ENCODE results near the gene CCL14. TPM values are rescaled to one million over a fixed set of nuclear protein-coding genes. Genes with fewer than 3 reads are reported as not detected.

CCL14 gene
- total and polyA plus RNA-seq, 2 of the 13 experiments (the other 11 are each of a cell fraction or from before 2014, with no cell fraction given) = 1.1 to 1.7 TPM

DNA sequence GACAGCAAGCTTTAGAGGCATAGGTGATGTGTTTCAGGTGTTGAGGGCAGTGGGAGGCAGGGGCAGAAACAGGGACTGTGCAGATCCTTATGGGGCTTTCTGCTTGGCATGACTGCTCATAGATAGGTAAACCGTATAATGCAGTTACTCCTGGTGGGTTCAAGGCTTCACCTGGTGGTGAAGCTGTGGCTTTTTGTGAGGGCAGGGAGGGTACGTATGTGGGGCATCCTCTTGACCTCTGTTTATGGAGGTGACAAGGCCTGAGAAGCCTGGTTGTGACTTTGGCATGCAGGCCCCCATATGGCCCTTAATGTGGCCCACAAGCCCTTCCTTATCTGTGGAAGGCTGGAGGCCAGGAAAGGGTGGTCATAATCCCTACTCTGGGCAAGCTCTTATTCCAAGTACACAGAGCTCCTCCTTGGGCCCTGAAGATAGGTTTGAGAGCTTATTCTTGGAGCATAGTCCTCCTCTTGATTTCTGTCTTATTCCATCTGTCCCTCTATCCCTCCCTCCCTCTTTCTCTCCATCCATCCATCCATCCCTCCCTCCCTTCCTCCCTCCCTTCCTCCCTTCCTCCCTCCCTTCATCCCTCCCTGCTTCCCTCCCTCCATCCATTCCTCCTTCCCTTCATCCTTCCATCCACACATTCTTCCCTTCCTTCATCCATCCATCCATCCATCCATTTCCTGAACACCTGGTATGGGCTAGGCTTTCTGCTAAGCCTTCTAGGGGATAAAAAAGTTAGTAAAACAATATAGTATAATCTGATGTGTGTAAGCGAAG is 3.9 kb downstream of the CCL14 start:
- Histone ChIP-seq H3K79me2 (ENCODE audit: insufficient read depth, low read length) (no peaks in the 10 kb centered on the region), H2AFZ (ENCODE audit: low read length) (no peak overlapping the region), H3K27me3 (ENCODE audit: control insufficient read depth in 1 of 2, insufficient read depth in 2 of 2, low read length in 2 of 2) (no peaks in the 10 kb centered on the region; a peak in 1 of 5 replicates), H3K9ac (ENCODE audit: insufficient read depth, low read depth, low read length) (no peak overlapping the region), H3K4me2 (ENCODE audit: low read depth, low read length) (peak overlapping the region; percentile 87; the same call in 1 of the 2 replicates), H4K20me1 (ENCODE audit: insufficient read depth, low read length) (no peaks in the 10 kb centered on the region), H3K9me3 (ENCODE audit: low read length) (no peaks in the 10 kb centered on the region), H3K4me3 (replicated peaks in 1 of 3; ENCODE audit: insufficient read depth in 1 of 3, low read depth in 2 of 3, low read length in 3 of 3) (no peak overlapping the region), H3K27ac (ENCODE audit: extremely low read length, insufficient read depth, low read length) (peak overlapping the region; percentile 4), H3K36me3 (replicated peaks in 1 of 2; ENCODE audit: control insufficient read depth in 1 of 2, insufficient read depth in 2 of 2, low read length in 2 of 2) (peaks cover 0 to 3% of the 10 kb centered on the region in 2 experiments; a peak in 1 of 5 replicates), H3K4me1 (ENCODE audit: insufficient read depth, low read length) (peaks cover 71% of the 10 kb centered on the region)
- ChIA-PET CTCF (ENCODE audit: low intra/inter-chr PET ratio, low total read pairs) (interaction anchor here (1.0 to 2.0 kb wide), 6 partner anchors 13 to 166 kb away, joined by 3 to 18 read pairs (median 6); no protein-coding TSS in a partner anchor), POLR2A (interaction anchor here (0.8 to 5.3 kb wide), 14 partner anchors 8 to 563 kb away, joined by 3 to 197 read pairs (median 10); partner anchors contain the start of genes CCL15 and TAF15)
- DNase-seq (ENCODE audit: low spot score) (no peak), ATAC-seq (peak; percentile 5; the same call in 2 of the 3 replicates), FAIRE-seq (no peak)
- TF ChIP-seq ZNF501 (CRISPR knock-in tag; IDR thresholded peaks at IDR 0.05) = 0 out of 2 replicates have a peak, but pooled peaks have one; percentile 28
- TF ChIP-seq ZNF678 (CRISPR knock-in tag; IDR thresholded peaks at IDR 0.05) = no peak
- 0 out of 2 replicates have a peak, but pooled peaks have one; percentile 4 for TF ChIP-seq ZNF431 (CRISPR knock-in tag; IDR thresholded peaks at IDR 0.05; ENCODE audit: borderline replicate concordance, low read depth)
- TF ChIP-seq HNF4G (IDR thresholded peaks at IDR 0.05; ENCODE audit: borderline replicate concordance, low read depth, low read length) = no peak
- 0 out of 2 replicates have a peak, but pooled peaks have one; percentile 1 for TF ChIP-seq HNF4G (CRISPR knock-in tag; IDR thresholded peaks at IDR 0.05; ENCODE audit: borderline replicate concordance, low read depth)
- TF ChIP-seq MEF2D (CRISPR knock-in tag; IDR thresholded peaks at IDR 0.05) = no peak
- TF ChIP-seq KLF12 (CRISPR knock-in tag; IDR thresholded peaks at IDR 0.05; ENCODE audit: borderline replicate concordance) = no peak
- TF ChIP-seq AGO1 (IDR thresholded peaks at IDR 0.05; ENCODE audit: low read depth, low read length, poor library complexity, severe bottlenecking) = no peak
- no peak for TF ChIP-seq ZNF768 (CRISPR knock-in tag; IDR thresholded peaks at IDR 0.05)
- TF ChIP-seq SUZ12 (IDR thresholded peaks at IDR 0.05; ENCODE audit: low read depth, low read length) = no peak
- peak; percentile 80 for TF ChIP-seq HNRNPK (IDR thresholded peaks at IDR 0.05; ENCODE audit: low read depth, low read length, poor library complexity, severe bottlenecking)
- TF ChIP-seq RFXANK (CRISPR knock-in tag; IDR thresholded peaks at IDR 0.05) = no peak
- no peak for TF ChIP-seq ZNF619 (CRISPR knock-in tag; IDR thresholded peaks at IDR 0.05)
- TF ChIP-seq, protein P1, sequence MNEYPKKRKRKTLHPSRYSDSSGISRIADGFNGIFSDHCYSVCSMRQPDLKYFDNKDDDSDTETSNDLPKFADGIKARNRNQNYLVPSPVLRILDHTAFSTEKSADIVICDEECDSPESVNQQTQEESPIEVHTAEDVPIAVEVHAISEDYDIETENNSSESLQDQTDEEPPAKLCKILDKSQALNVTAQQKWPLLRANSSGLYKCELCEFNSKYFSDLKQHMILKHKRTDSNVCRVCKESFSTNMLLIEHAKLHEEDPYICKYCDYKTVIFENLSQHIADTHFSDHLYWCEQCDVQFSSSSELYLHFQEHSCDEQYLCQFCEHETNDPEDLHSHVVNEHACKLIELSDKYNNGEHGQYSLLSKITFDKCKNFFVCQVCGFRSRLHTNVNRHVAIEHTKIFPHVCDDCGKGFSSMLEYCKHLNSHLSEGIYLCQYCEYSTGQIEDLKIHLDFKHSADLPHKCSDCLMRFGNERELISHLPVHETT (CRISPR knock-in tag; conservative IDR thresholded peaks at IDR 0.05) = 0 out of 2 replicates have a peak, but pooled peaks have one; percentile 2
- TF ChIP-seq ZNF335 (CRISPR knock-in tag; IDR thresholded peaks at IDR 0.05) = no peak
- no peak for TF ChIP-seq ATM (IDR thresholded peaks at IDR 0.05; ENCODE audit: borderline replicate concordance)
- no peak for TF ChIP-seq KLF16 (CRISPR knock-in tag; IDR thresholded peaks at IDR 0.05)
- TF ChIP-seq, protein P2, sequence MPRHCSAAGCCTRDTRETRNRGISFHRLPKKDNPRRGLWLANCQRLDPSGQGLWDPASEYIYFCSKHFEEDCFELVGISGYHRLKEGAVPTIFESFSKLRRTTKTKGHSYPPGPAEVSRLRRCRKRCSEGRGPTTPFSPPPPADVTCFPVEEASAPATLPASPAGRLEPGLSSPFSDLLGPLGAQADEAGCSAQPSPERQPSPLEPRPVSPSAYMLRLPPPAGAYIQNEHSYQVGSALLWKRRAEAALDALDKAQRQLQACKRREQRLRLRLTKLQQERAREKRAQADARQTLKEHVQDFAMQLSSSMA (CRISPR knock-in tag; IDR thresholded peaks at IDR 0.05) = no peak
- TF ChIP-seq ZNF446 (CRISPR knock-in tag; IDR thresholded peaks at IDR 0.05) = no peak
- TF ChIP-seq, protein P3, sequence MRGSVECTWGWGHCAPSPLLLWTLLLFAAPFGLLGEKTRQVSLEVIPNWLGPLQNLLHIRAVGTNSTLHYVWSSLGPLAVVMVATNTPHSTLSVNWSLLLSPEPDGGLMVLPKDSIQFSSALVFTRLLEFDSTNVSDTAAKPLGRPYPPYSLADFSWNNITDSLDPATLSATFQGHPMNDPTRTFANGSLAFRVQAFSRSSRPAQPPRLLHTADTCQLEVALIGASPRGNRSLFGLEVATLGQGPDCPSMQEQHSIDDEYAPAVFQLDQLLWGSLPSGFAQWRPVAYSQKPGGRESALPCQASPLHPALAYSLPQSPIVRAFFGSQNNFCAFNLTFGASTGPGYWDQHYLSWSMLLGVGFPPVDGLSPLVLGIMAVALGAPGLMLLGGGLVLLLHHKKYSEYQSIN (CRISPR knock-in tag; IDR thresholded peaks at IDR 0.05; ENCODE audit: borderline replicate concordance) = no peak
- in situ Hi-C loops (cut with HindIII; ENCODE audit: extremely low pct_ligation_motif_present, low pct_unique_long_range_greater_than_20kb) (no loop called here), intact Hi-C loops (cut with micrococcal nuclease; ENCODE audit: unreplicated experiment) (no loop called here)
- WGBS (ENCODE audit: low lambda C conversion rate) = 82% methylated on average over 3 of the region's 3 CpGs
- no TSS peak for BruUV-seq (replicated peaks)
